Upper lobe of left lung (tissue), 4 donors: ENCODE results near the gene RYR1.

Experiments
- CTCF ChIP-seq, 6 experiments: fragments of 450-650 bp in 4 of 6; fragments of 200-600 bp in 2 of 6; sonication (generic) in 2 of 6; IDR thresholded peaks; one replicate each; pipeline ENCODE4 v1.5.1; 2016 to 2019; ENCODE audit warnings: antibody characterized with exemption in 6 of 6
- POLR2A ChIP-seq, 4 donors: fragments of 450-650 bp; IDR thresholded peaks; one replicate each; pipeline ENCODE4 v1.5.1; 2016 to 2017; ENCODE audit warnings: antibody characterized with exemption in 4 of 4, mild to moderate bottlenecking in 2 of 4

GRCh38 chr19:38526430-38526829 is 92.9 kb downstream of the RYR1 start:
- no peak for TF ChIP-seq CTCF (IDR thresholded peaks at IDR 0.05)
- no peak for TF ChIP-seq POLR2A (IDR thresholded peaks at IDR 0.05)
